ENCODE results near the gene IGFLR1. TPM values are rescaled to one million over a fixed set of nuclear protein-coding genes. Genes with fewer than 3 reads are reported as not detected.

Gene IGFLR1
- total RNA-seq, 1 donor = 0.43 TPM

DNA sequence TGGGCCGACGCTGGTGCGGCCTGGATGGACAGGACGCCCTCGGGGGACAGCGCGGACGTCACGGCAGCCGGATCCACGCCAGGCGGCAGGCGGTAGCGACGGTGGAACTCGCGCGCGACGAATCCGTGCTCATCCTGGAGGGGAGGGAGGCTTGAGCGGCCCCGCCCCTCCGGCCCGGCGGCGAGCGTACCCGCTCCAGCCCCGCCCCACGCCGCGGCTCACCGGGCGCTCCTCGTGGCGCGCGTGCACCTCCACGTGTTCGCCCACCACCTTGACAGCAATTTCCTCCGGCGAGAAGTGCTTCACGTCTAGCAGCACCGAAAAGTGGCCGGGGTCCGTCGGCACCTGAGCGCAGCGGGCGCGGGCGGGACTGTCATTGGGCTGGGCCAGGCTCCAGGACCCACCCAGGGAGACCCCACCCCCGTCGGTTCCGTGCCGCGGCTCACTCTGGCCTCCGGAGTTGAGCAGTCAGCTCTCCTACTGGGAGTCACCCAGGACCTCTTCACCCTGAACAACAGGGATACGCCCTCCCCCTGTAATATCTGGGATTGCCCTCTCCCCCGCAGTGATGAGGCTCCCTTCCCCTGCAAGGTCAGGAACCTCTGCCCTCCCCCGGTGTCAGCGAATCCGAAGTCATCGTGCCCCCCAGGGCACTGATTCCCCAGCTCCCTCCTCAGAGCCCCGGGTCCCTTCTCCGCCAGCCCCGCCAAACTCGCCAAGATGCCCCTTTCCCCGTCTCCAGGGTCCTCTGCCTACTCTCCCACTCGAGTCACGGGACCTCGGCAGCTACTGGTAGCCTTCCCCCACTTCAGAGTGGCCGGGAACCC lies 13.5 kb upstream of the IGFLR1 start:
- H3K4me3 ChIP-seq (ENCODE audit: low read depth, low read length) = peak overlapping the region; percentile 92
- TF ChIP-seq CTCF (IDR thresholded peaks at IDR 0.05; ENCODE audit: insufficient read depth, low read depth, low read length) = no peak
- DNase-seq (ENCODE audit: low read depth) = peak; percentile 89

- TF ChIP-seq CTCF (IDR thresholded peaks at IDR 0.05; ENCODE audit: insufficient read depth, low read depth, low read length) = no peak
- H3K4me3 ChIP-seq (ENCODE audit: low read depth, low read length) = peak overlapping the region; percentile 92
- no peak for DNase-seq (ENCODE audit: low read depth)
These were observed 12.9 kb upstream of the IGFLR1 start for GRCh38 chr19:35755131-35755549.

DNA sequence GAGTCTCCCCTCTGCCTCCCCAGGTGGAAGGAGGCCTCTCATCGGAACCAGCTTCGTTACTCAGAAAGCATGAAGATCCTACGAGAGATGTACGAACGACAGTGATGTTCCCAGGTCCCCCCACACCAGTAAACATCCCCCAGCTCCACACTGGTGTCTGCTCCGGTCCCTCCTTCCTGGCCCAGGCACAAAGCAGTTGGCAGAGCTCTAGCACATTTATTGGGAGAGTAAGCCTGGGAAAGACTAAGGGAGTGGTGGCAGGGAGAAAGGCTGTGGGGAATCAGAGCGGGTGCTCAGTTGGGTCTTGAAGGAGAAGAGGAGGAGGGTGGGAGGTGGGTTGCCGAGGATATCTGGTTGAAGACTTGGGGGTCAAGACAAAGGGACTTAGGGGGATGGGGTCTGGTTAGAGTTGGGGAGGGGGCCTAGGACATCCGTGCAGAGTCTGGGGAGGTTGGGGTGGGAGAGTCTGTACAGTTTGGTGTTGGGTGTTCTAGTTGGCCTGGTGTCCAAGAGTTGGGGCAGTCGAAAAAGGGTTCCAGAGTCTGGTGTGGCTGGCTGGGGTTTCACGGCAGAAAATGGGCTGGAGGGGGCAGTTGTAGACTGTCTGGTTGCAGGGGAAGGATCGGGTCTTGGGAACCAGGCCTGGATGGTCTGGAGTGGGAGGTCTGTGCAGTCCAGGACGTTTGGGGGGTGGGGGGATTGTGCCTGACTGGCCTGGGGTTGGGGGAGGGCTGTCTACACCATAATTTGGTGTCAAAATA lies 12.3 kb upstream of the IGFLR1 start:
- H3K4me3 ChIP-seq (ENCODE audit: low read depth, low read length) = peak overlapping the region; percentile 92
- no peak for TF ChIP-seq CTCF (IDR thresholded peaks at IDR 0.05; ENCODE audit: insufficient read depth, low read depth, low read length)
- no peak for DNase-seq (ENCODE audit: low read depth)

- H3K4me3 ChIP-seq (ENCODE audit: low read depth, low read length) = no peak overlapping the region
- TF ChIP-seq CTCF (IDR thresholded peaks at IDR 0.05; ENCODE audit: insufficient read depth, low read depth, low read length) = no peak
- no peak for DNase-seq (ENCODE audit: low read depth)
These were observed 11.6 kb upstream of the IGFLR1 start for GRCh38 chr19:35753634-35754369.

GRCh38 chr19:35752746-35753350 lies 10.6 kb upstream of the IGFLR1 start:
- DNase-seq (ENCODE audit: low read depth) = no peak
- no peak for TF ChIP-seq CTCF (IDR thresholded peaks at IDR 0.05; ENCODE audit: insufficient read depth, low read depth, low read length)
- no peak overlapping the region for H3K4me3 ChIP-seq (ENCODE audit: low read depth, low read length)
